ENCODE results near the gene ZP2. TPM values are rescaled to one million over a fixed set of nuclear protein-coding genes. Genes with fewer than 3 reads are reported as not detected.
A peak's percentile ranks its signal among the peaks of the same experiment; 100 is the strongest.
"Not testable (repeated sequence)": the region's sequence is repeated elsewhere in the genome, so short reads cannot be mapped to it uniquely, and the experiment has no call there.

Gene ZP2
- total and polyA plus RNA-seq, 10 donors = not detected

DNA sequence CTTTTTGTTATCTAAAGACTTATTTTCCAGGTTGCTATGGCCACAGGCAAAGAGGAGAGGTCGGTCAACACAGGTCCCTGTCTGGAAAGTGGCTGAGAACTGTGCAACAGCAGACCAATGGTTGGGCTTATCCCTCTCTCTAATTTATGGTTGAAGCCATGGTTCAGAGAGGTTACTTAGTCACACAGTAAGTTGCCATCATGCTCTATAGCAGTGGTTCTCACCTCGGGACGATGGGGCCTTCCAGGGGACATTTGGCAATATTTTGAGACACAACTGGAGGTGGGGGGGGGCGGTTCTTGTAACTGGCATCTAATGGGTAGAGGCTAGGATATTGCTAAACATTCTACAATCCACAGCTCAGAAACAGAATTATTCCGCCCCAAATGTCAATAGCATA lies 53.7 kb downstream of the ZP2 start:
- intact Hi-C loops (cut with DNase I; ENCODE audit: low total_unique reads) = loop anchor here (10.0 kb wide), 2 partner anchors 147 to 1167 kb away; no protein-coding TSS in a partner anchor
- H3K9me3 ChIP-seq = no peaks in the 10 kb centered on the region
- H3K27me3 ChIP-seq (replicated peaks in 1 of 7) = no peaks in the 10 kb centered on the region
- peak overlapping the region in 1 of 8 donors; percentile 97 for H3K4me3 ChIP-seq
- WGBS, 5 donors = 50 to 81% (median 63%) methylated on average over 5 of the region's 5 CpGs
- peak overlapping the region in 5 of 8 donors; percentile 52 to 85 (median 74) for H3K27ac ChIP-seq
- peaks cover 0 to 18% (median under 1%) of the 10 kb centered on the region in 6 donors for H3K36me3 ChIP-seq
- peaks cover 9 to 39% (median 28%) of the 10 kb centered on the region in 6 donors for H3K4me1 ChIP-seq
- no peak for DNase-seq
- TF ChIP-seq POLR2A (IDR thresholded peaks at IDR 0.05) (no peak), POLR2AphosphoS5 (IDR thresholded peaks at IDR 0.05) (no peak)
- TF ChIP-seq, protein P1, sequence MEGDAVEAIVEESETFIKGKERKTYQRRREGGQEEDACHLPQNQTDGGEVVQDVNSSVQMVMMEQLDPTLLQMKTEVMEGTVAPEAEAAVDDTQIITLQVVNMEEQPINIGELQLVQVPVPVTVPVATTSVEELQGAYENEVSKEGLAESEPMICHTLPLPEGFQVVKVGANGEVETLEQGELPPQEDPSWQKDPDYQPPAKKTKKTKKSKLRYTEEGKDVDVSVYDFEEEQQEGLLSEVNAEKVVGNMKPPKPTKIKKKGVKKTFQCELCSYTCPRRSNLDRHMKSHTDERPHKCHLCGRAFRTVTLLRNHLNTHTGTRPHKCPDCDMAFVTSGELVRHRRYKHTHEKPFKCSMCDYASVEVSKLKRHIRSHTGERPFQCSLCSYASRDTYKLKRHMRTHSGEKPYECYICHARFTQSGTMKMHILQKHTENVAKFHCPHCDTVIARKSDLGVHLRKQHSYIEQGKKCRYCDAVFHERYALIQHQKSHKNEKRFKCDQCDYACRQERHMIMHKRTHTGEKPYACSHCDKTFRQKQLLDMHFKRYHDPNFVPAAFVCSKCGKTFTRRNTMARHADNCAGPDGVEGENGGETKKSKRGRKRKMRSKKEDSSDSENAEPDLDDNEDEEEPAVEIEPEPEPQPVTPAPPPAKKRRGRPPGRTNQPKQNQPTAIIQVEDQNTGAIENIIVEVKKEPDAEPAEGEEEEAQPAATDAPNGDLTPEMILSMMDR (IDR thresholded peaks at IDR 0.05 in 8 of 11, conservative IDR thresholded peaks at IDR 0.05 in 3 of 11) = no peak

GRCh38 chr16:21156767-21157467 lies 54.5 kb downstream of the ZP2 start:
- intact Hi-C loops (cut with DNase I; ENCODE audit: low total_unique reads) = loop anchor here (10.0 kb wide), 2 partner anchors 148 to 1168 kb away; no protein-coding TSS in a partner anchor
- no peak overlapping the region for H3K4me3 ChIP-seq
- WGBS, 5 donors = 57 to 66% (median 60%) methylated on average over 6 of the region's 6 CpGs
- TF ChIP-seq, protein P1 (IDR thresholded peaks at IDR 0.05 in 8 of 11, conservative IDR thresholded peaks at IDR 0.05 in 3 of 11) = peak in 9 of 11 experiments; percentile 29 to 59 (median 47)
- TF ChIP-seq POLR2A (IDR thresholded peaks at IDR 0.05) = no peak
- no peak overlapping the region for H3K27ac ChIP-seq
- DNase-seq = no peak
- peaks cover 0 to 11% (median 0%) of the 10 kb centered on the region in 6 donors for H3K36me3 ChIP-seq
- H3K27me3 ChIP-seq (replicated peaks in 1 of 7) = no peaks in the 10 kb centered on the region
- H3K9me3 ChIP-seq = no peaks in the 10 kb centered on the region
- H3K4me1 ChIP-seq = peaks cover 9 to 36% (median 26%) of the 10 kb centered on the region in 6 donors

GRCh38 chr16:21156011-21156410 lies 55.4 kb downstream of the ZP2 start:
- not testable (repeated sequence) for H3K4me3 ChIP-seq; H3K27ac ChIP-seq; H3K9me3 ChIP-seq; H3K27me3 ChIP-seq (replicated peaks in 1 of 7); H3K36me3 ChIP-seq; DNase-seq
- 54 to 95% (median 80%) methylated on average over 1 of the region's 1 CpG for WGBS, 5 donors
- peaks cover 9 to 36% (median 26%) of the 10 kb centered on the region in 6 donors for H3K4me1 ChIP-seq
- intact Hi-C loops (cut with DNase I; ENCODE audit: low total_unique reads) = loop anchor here (10.0 kb wide), 2 partner anchors 149 to 1169 kb away; no protein-coding TSS in a partner anchor

- H3K4me1 ChIP-seq = peaks cover 6 to 19% (median 8%) of the 10 kb centered on the region in 6 donors
- intact Hi-C loops (cut with DNase I; ENCODE audit: low total_unique reads) = loop anchor here (10.0 kb wide), 2 partner anchors 152 to 1172 kb away; no protein-coding TSS in a partner anchor
- WGBS, 5 donors = 90 to 93% (median 91%) methylated on average over 10 to 11 of the region's 11 CpGs
- not testable (repeated sequence) for DNase-seq, H3K36me3 ChIP-seq, H3K9me3 ChIP-seq, H3K27ac ChIP-seq, H3K4me3 ChIP-seq
- H3K27me3 ChIP-seq (replicated peaks in 1 of 7) = peaks cover 0 to 25% (median 0%) of the 10 kb centered on the region in 7 donors
These were observed 58.1 kb downstream of the ZP2 start for GRCh38 chr16:21153124-21153729.

DNA sequence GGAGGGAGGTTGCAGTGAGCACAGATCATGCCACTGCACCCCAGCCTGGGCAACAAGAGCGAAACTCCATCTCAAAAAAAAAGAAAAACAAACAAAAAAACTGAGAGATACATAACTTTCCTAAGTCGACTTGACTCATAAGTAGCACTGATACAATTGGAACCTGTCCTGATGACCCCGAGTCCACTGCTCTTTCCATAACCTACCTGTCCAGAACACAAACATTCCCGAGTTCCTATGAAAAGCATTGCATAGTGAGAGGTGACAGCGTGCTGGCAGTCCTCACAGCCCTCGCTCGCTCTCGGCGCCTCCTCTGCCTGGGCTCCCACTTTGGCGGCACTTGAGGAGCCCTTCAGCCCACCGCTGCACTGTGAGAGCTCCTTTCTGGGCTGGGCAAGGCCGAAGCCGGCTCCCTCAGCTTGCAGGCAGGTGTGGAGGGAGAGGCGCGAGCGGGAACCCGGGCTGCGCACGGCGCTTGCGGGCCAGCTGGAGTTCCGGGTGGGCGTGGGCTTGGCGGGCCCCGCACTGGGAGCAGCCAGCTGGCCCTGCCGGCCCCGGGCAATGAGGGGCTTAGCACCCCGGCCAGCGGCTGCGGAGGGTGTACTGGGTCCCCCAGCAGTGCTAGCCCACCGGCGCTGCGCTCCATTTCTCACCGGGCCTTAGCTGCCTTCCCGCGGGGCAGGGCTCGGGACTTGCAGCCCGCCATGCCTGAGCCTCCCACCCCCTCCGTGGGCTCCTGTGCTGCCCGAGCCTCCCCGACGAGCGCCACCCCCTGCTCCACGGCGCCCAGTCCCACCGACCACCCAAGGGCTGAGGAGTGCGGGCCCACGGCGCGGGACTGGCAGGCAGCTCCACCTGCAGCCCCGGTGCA lies 59.0 kb downstream of the ZP2 start:
- 71 to 91% (median 87%) methylated on average over 20 to 51 of the region's 51 CpGs for WGBS, 5 donors
- DNase-seq, H3K9me3 ChIP-seq, H3K4me3 ChIP-seq, H3K36me3 ChIP-seq, H3K27ac ChIP-seq: not testable (repeated sequence)
- Histone ChIP-seq H3K27me3 (replicated peaks in 1 of 7) (peaks cover 0 to 25% (median 0%) of the 10 kb centered on the region in 7 donors), H3K4me1 (peaks cover 0 to 11% (median 0%) of the 10 kb centered on the region in 6 donors)
- intact Hi-C loops (cut with DNase I; ENCODE audit: low total_unique reads) = loop anchor here (10.0 kb wide), 2 partner anchors 152 to 1172 kb away; no protein-coding TSS in a partner anchor
